Fibroblast of mammary gland (primary cell): ENCODE measurements around the gene CATSPERB.
A peak's percentile ranks its signal among the peaks of the same experiment; 100 is the strongest.
"Not testable (repeated sequence)": the region's sequence is repeated elsewhere in the genome, so short reads cannot be mapped to it uniquely, and the experiment has no call there.

ENCODE experiments used
- DNase-seq: peaks from one replicate; pipeline ENCODE4 v3.0.0-alpha.2; 2010; ENCODE audit warnings: low read depth
- H3K4me3 ChIP-seq: 2 replicates; pipeline ENCODE4 v1.5.1; 2011; ENCODE audit warnings: low read depth, mild to moderate bottlenecking, low read length, moderate library complexity; ENCODE audit not compliant: control insufficient read depth
- CTCF ChIP-seq: conservative IDR thresholded peaks from 2 replicates; pipeline ENCODE4 v1.5.1; 2011; ENCODE audit warnings: low read depth, low read length, inconsistent platforms; ENCODE audit not compliant: control insufficient read depth, insufficient read depth

Gene CATSPERB

GRCh38 chr14:91613459-91614112 is 118.3 kb downstream of the CATSPERB start:
- no peak for TF ChIP-seq CTCF
- DNase-seq = no peak

DNA sequence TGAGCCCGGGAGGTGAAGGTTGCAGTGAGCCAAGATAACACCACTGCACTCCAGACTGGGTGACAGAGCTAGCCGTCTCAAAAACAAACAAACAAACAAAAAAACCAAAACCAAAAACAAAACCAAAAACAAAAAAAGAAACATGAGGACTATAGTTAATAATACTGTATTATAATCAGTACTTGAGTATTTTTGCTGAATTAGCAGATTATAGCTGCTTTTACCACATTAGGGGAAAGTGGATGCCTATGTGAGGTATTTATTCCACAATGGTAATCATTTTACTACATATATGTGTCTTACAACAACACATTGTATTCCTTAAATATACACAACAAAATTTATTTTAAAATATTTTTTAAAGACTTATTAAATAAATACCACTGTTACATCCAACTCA is 120.4 kb downstream of the CATSPERB start:
- no peak for TF ChIP-seq CTCF
- DNase-seq = no peak
- H3K4me3 ChIP-seq = no peak overlapping the region

More at GRCh38 chr14:91613459-91614112, 118.3 kb downstream of the CATSPERB start:
- H3K4me3 ChIP-seq = no peak overlapping the region

GRCh38 chr14:91609161-91609560 is 122.7 kb downstream of the CATSPERB start:
- TF ChIP-seq CTCF = no peak
- DNase-seq = no peak
- no peak overlapping the region for H3K4me3 ChIP-seq

- no peak for TF ChIP-seq CTCF
- no peak for DNase-seq
- no peak overlapping the region for H3K4me3 ChIP-seq
Observed at GRCh38 chr14:91607322-91608047, 124.4 kb downstream of the CATSPERB start.

GRCh38 chr14:91606851-91607250 is 125.0 kb downstream of the CATSPERB start:
- DNase-seq = peak; percentile 45
- TF ChIP-seq CTCF = no peak
- no peak overlapping the region for H3K4me3 ChIP-seq

DNA sequence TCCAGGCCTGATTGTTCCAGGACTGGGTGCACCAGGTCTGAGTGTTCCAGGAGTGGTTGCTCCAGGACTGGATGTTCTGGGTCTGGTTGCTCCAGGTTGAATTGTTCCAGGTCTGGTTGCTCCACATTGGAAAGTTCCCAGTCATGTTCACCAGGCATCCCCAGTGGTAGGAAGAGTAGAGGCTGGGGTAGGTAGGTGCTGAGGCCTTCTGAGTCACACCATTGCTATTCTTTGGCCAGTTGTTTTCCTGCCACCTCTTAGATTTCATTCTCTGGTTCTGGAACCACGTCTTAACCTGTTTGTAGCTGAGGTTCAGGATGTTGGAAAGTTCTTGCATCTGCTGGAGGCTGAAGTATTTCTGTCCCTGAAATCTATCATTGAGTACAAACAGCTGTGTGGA is 127.3 kb downstream of the CATSPERB start:
- H3K4me3 ChIP-seq, DNase-seq: not testable (repeated sequence)

GRCh38 chr14:91599994-91600393 is 131.9 kb downstream of the CATSPERB start:
- DNase-seq = no peak
- no peak overlapping the region for H3K4me3 ChIP-seq
- TF ChIP-seq CTCF = no peak
